ENCODE results near the gene RGS16. TPM values are rescaled to one million over a fixed set of nuclear protein-coding genes. Genes with fewer than 3 reads are reported as not detected.

The RGS16 gene
- total RNA-seq, 3 donors from 2014 or later = 38.8 to 62.8 (median 53.6) TPM

GRCh38 chr1:182608845-182609610 lies 4.8 kb upstream of the RGS16 start:
- no peak for ATAC-seq
- DNase-seq = no peak
- peaks cover 24% of the 10 kb centered on the region for H3K4me1 Mint-ChIP-seq (ENCODE audit: low read depth)
- H3K4me3 Mint-ChIP-seq = no peak overlapping the region
- H3K36me3 Mint-ChIP-seq (ENCODE audit: insufficient read depth) = no peaks in the 10 kb centered on the region
- H3K27me3 Mint-ChIP-seq (ENCODE audit: low read depth) = peaks cover 38% of the 10 kb centered on the region
- no peaks in the 10 kb centered on the region for H3K9me3 Mint-ChIP-seq

GRCh38 chr1:182608236-182608635 lies 4.0 kb upstream of the RGS16 start:
- no peaks in the 10 kb centered on the region for H3K9me3 Mint-ChIP-seq
- H3K4me1 Mint-ChIP-seq (ENCODE audit: low read depth) = peaks cover 24% of the 10 kb centered on the region
- no peak overlapping the region for H3K4me3 Mint-ChIP-seq
- peaks cover 32% of the 10 kb centered on the region for H3K27me3 Mint-ChIP-seq (ENCODE audit: low read depth)
- DNase-seq (no peak), ATAC-seq (no peak)
- H3K36me3 Mint-ChIP-seq (ENCODE audit: insufficient read depth) = peaks cover under 1% of the 10 kb centered on the region

GRCh38 chr1:182607566-182607965 lies 3.4 kb upstream of the RGS16 start:
- Mint-ChIP-seq H3K4me3 (no peak overlapping the region), H3K27me3 (ENCODE audit: low read depth) (peaks cover 26% of the 10 kb centered on the region), H3K9me3 (no peaks in the 10 kb centered on the region), H3K36me3 (ENCODE audit: insufficient read depth) (peaks cover 3% of the 10 kb centered on the region), H3K4me1 (ENCODE audit: low read depth) (peaks cover 27% of the 10 kb centered on the region)
- no peak for DNase-seq
- ATAC-seq = no peak

- peak; percentile 10 to 12 for ATAC-seq
- Mint-ChIP-seq H3K4me3 (no peak overlapping the region), H3K9me3 (no peaks in the 10 kb centered on the region), H3K36me3 (ENCODE audit: insufficient read depth) (peaks cover 11% of the 10 kb centered on the region), H3K4me1 (ENCODE audit: low read depth) (peaks cover 29% of the 10 kb centered on the region), H3K27me3 (ENCODE audit: low read depth) (peaks cover 8% of the 10 kb centered on the region)
- DNase-seq = no peak
Observed at GRCh38 chr1:182603646-182604174, 479 bp downstream of the RGS16 start.

- Mint-ChIP-seq H3K9me3 (no peaks in the 10 kb centered on the region), H3K4me1 (ENCODE audit: low read depth) (peaks cover 26% of the 10 kb centered on the region), H3K27me3 (ENCODE audit: low read depth) (peaks cover 5% of the 10 kb centered on the region), H3K4me3 (no peak overlapping the region), H3K36me3 (ENCODE audit: insufficient read depth) (peaks cover 11% of the 10 kb centered on the region)
- DNase-seq (no peak), ATAC-seq (peak; percentile 27 to 46)
Observed at GRCh38 chr1:182602935-182603645, 1.1 kb downstream of the RGS16 start.

- DNase-seq (no peak), ATAC-seq (no peak)
- peaks cover 5% of the 10 kb centered on the region for H3K27me3 Mint-ChIP-seq (ENCODE audit: low read depth)
- peaks cover 24% of the 10 kb centered on the region for H3K4me1 Mint-ChIP-seq (ENCODE audit: low read depth)
- no peaks in the 10 kb centered on the region for H3K9me3 Mint-ChIP-seq
- peaks cover 11% of the 10 kb centered on the region for H3K36me3 Mint-ChIP-seq (ENCODE audit: insufficient read depth)
- H3K4me3 Mint-ChIP-seq = no peak overlapping the region
Observed at GRCh38 chr1:182601913-182602312, 2.3 kb downstream of the RGS16 start.

GRCh38 chr1:182601416-182601786 lies 2.8 kb downstream of the RGS16 start:
- DNase-seq (peak; percentile 59), ATAC-seq (no peak)
- H3K36me3 Mint-ChIP-seq (ENCODE audit: insufficient read depth) = peaks cover 11% of the 10 kb centered on the region
- H3K4me3 Mint-ChIP-seq = no peak overlapping the region
- peaks cover 5% of the 10 kb centered on the region for H3K27me3 Mint-ChIP-seq (ENCODE audit: low read depth)
- H3K9me3 Mint-ChIP-seq = no peaks in the 10 kb centered on the region
- H3K4me1 Mint-ChIP-seq (ENCODE audit: low read depth) = peaks cover 24% of the 10 kb centered on the region

- peaks cover 11% of the 10 kb centered on the region for H3K36me3 Mint-ChIP-seq (ENCODE audit: insufficient read depth)
- H3K4me1 Mint-ChIP-seq (ENCODE audit: low read depth) = peaks cover 27% of the 10 kb centered on the region
- H3K27me3 Mint-ChIP-seq (ENCODE audit: low read depth) = peaks cover 5% of the 10 kb centered on the region
- no peak for DNase-seq
- H3K4me3 Mint-ChIP-seq = no peak overlapping the region
- H3K9me3 Mint-ChIP-seq = no peaks in the 10 kb centered on the region
- ATAC-seq = no peak
Observed at GRCh38 chr1:182600745-182601415, 3.3 kb downstream of the RGS16 start.

GRCh38 chr1:182600036-182600713 lies 4.0 kb downstream of the RGS16 start:
- ATAC-seq = no peak
- peak overlapping the region; percentile 62 for H3K4me3 Mint-ChIP-seq
- H3K9me3 Mint-ChIP-seq = no peaks in the 10 kb centered on the region
- H3K4me1 Mint-ChIP-seq (ENCODE audit: low read depth) = peaks cover 26% of the 10 kb centered on the region
- peaks cover 11% of the 10 kb centered on the region for H3K36me3 Mint-ChIP-seq (ENCODE audit: insufficient read depth)
- peaks cover under 1% of the 10 kb centered on the region for H3K27me3 Mint-ChIP-seq (ENCODE audit: low read depth)
- DNase-seq = no peak

GRCh38 chr1:182599339-182599738 lies 4.8 kb downstream of the RGS16 start:
- ATAC-seq (no peak), DNase-seq (no peak)
- Mint-ChIP-seq H3K4me3 (peak overlapping the region; percentile 62), H3K9me3 (no peaks in the 10 kb centered on the region), H3K36me3 (ENCODE audit: insufficient read depth) (peaks cover 11% of the 10 kb centered on the region), H3K27me3 (ENCODE audit: low read depth) (no peaks in the 10 kb centered on the region), H3K4me1 (ENCODE audit: low read depth) (peaks cover 20% of the 10 kb centered on the region)

- H3K27me3 Mint-ChIP-seq (ENCODE audit: low read depth) = peaks cover 2% of the 10 kb centered on the region
- peaks cover 11% of the 10 kb centered on the region for H3K36me3 Mint-ChIP-seq (ENCODE audit: insufficient read depth)
- no peak overlapping the region for H3K4me3 Mint-ChIP-seq
- peaks cover 13% of the 10 kb centered on the region for H3K4me1 Mint-ChIP-seq (ENCODE audit: low read depth)
- DNase-seq (no peak), ATAC-seq (no peak)
- H3K9me3 Mint-ChIP-seq = no peaks in the 10 kb centered on the region
Observed at GRCh38 chr1:182598296-182598695, 5.9 kb downstream of the RGS16 start.

- no peak for ATAC-seq
- Mint-ChIP-seq H3K36me3 (ENCODE audit: insufficient read depth) (peaks cover 8% of the 10 kb centered on the region), H3K27me3 (ENCODE audit: low read depth) (peaks cover 2% of the 10 kb centered on the region), H3K4me1 (ENCODE audit: low read depth) (peaks cover 10% of the 10 kb centered on the region), H3K9me3 (no peaks in the 10 kb centered on the region), H3K4me3 (no peak overlapping the region)
- DNase-seq = no peak
Observed at GRCh38 chr1:182596934-182597333, 7.3 kb downstream of the RGS16 start.

- peaks cover 2% of the 10 kb centered on the region for H3K27me3 Mint-ChIP-seq (ENCODE audit: low read depth)
- no peaks in the 10 kb centered on the region for H3K9me3 Mint-ChIP-seq
Observed at GRCh38 chr1:182595641-182596240, 8.4 kb downstream of the RGS16 start.

More at GRCh38 chr1:182595641-182596240, 8.4 kb downstream of the RGS16 start:
- peaks cover 8% of the 10 kb centered on the region for H3K36me3 Mint-ChIP-seq (ENCODE audit: insufficient read depth)
- peaks cover 10% of the 10 kb centered on the region for H3K4me1 Mint-ChIP-seq (ENCODE audit: low read depth)
- ATAC-seq (peak; percentile 63 to 80), DNase-seq (peak; percentile 68)
- no peak overlapping the region for H3K4me3 Mint-ChIP-seq
